Neural cell (in vitro differentiated cells): ENCODE measurements around the gene TLCD3A. TPM values are rescaled to one million over a fixed set of nuclear protein-coding genes. Genes with fewer than 3 reads are reported as not detected.

Experiments
- H2AFZ ChIP-seq: fragments of 200-600, 300-800 bp; sonication (generic), shearing (Covaris generic); 2 replicates; pipeline ENCODE4 v1.6.0; 2014; ENCODE audit warnings: low read depth, mild to moderate bottlenecking, antibody characterized with exemption, low read length, moderate library complexity
- H3F3A ChIP-seq: fragments of 200-600 bp; shearing (Covaris generic); 2 replicates; pipeline ENCODE4 v1.6.1; 2016; ENCODE audit warnings: mild to moderate bottlenecking, moderate library complexity, mixed read lengths, antibody characterized with exemption, low read length; ENCODE audit not compliant: insufficient read depth, poor library complexity, severe bottlenecking
- H3K27ac ChIP-seq: fragments of 200-600, 300-800 bp; sonication (generic), shearing (Covaris generic); 2 replicates; pipeline ENCODE4 v1.5.1; 2014; ENCODE audit warnings: mild to moderate bottlenecking, low read length, moderate library complexity
- H3K27me3 ChIP-seq: fragments of 300-800, 200-600 bp; sonication (generic), shearing (Covaris generic); 2 replicates; pipeline ENCODE4 v1.6.0; 2014; ENCODE audit warnings: mild to moderate bottlenecking, low read depth, low read length, moderate library complexity; ENCODE audit not compliant: insufficient read depth
- H3K36me3 ChIP-seq: fragments of 300-800, 200-600 bp; sonication (generic), shearing (Covaris generic); 2 replicates; pipeline ENCODE4 v1.5.1; 2014; ENCODE audit warnings: mild to moderate bottlenecking, antibody characterized with exemption, low read length, moderate library complexity; ENCODE audit not compliant: insufficient read depth
- H3K4me2 ChIP-seq: fragments of 300-800, 200-600 bp; sonication (generic), shearing (Covaris generic); 2 replicates; pipeline ENCODE4 v1.6.0; 2014; ENCODE audit warnings: mild to moderate bottlenecking, low read length
- H3K4me3 ChIP-seq: fragments of 300-800, 200-600 bp; sonication (generic), shearing (Covaris generic); 2 replicates; pipeline ENCODE4 v1.5.1; 2014; ENCODE audit warnings: mild to moderate bottlenecking, low read length, moderate library complexity
- H3K79me2 ChIP-seq: fragments of 200-600 bp; shearing (Covaris generic); replicated peaks from 2 replicates; pipeline ENCODE4 v1.6.0; 2014; ENCODE audit warnings: mild to moderate bottlenecking, low read length, moderate library complexity; ENCODE audit not compliant: insufficient read depth
- H3K9ac ChIP-seq: fragments of 300-800, 200-600 bp; sonication (generic), shearing (Covaris generic); 2 replicates; pipeline ENCODE4 v1.6.1; 2016; ENCODE audit warnings: mild to moderate bottlenecking, low read length, mixed read lengths
- H3K9me2 ChIP-seq: fragments of 200-600 bp; shearing (Covaris generic); 2 replicates; pipeline ENCODE4 v1.6.1; 2016; ENCODE audit warnings: mild to moderate bottlenecking, low read length, mixed read lengths; ENCODE audit not compliant: insufficient read depth
- H3K9me3 ChIP-seq: fragments of 200-600, 300-800 bp; sonication (generic), shearing (Covaris generic); 2 replicates; pipeline ENCODE4 v1.6.1; 2016; ENCODE audit warnings: mild to moderate bottlenecking, mixed run types, low read length, moderate library complexity, mixed read lengths
- H4K20me1 ChIP-seq: fragments of 200-600 bp; shearing (Covaris generic); 2 replicates; pipeline ENCODE4 v1.6.1; 2016; ENCODE audit warnings: mild to moderate bottlenecking, mixed run types; ENCODE audit not compliant: insufficient read depth
- CTCF ChIP-seq: fragments of 450-650 bp; IDR thresholded peaks from 2 replicates; pipeline ENCODE4 v1.5.1; 2014; ENCODE audit warnings: antibody characterized with exemption, mild to moderate bottlenecking, moderate library complexity; ENCODE audit not compliant: poor library complexity, severe bottlenecking
- EP300 ChIP-seq: fragments of 450-650 bp; conservative IDR thresholded peaks from 2 replicates; pipeline ENCODE4 v1.6.1; 2014; ENCODE audit warnings: antibody characterized with exemption, mild to moderate bottlenecking, moderate library complexity; ENCODE audit not compliant: poor library complexity, severe bottlenecking
- EZH2 ChIP-seq: fragments of 200-600, 300-800 bp; shearing (Covaris generic), sonication (generic); IDR thresholded peaks from 2 replicates; pipeline ENCODE4 v1.6.1; 2014; ENCODE audit warnings: antibody characterized with exemption, low read length, borderline replicate concordance, mild to moderate bottlenecking; ENCODE audit not compliant: insufficient read depth, poor library complexity, severe bottlenecking
- MXI1 ChIP-seq: fragments of 450-650 bp; conservative IDR thresholded peaks from 2 replicates; pipeline ENCODE4 v1.6.1; 2014; ENCODE audit warnings: antibody characterized with exemption, mild to moderate bottlenecking; ENCODE audit not compliant: poor library complexity, severe bottlenecking
- POLR2AphosphoS5 ChIP-seq: IDR thresholded peaks from 2 replicates; pipeline ENCODE4 v1.6.1; 2012
- RAD21 ChIP-seq: fragments of 450-650 bp; conservative IDR thresholded peaks from 2 replicates; pipeline ENCODE4 v1.6.1; 2014; ENCODE audit warnings: antibody characterized with exemption, mild to moderate bottlenecking, moderate library complexity
- REST ChIP-seq: IDR thresholded peaks from 2 replicates; pipeline ENCODE4 v1.6.1; 2012; ENCODE audit warnings: borderline replicate concordance
- SMC3 ChIP-seq: fragments of 450-650 bp; conservative IDR thresholded peaks from 2 replicates; pipeline ENCODE4 v1.6.1; 2014; ENCODE audit warnings: antibody characterized with exemption, mild to moderate bottlenecking, moderate library complexity; ENCODE audit not compliant: poor library complexity
- TAF1 ChIP-seq: IDR thresholded peaks from 2 replicates; pipeline ENCODE4 v1.6.1; 2012; ENCODE audit warnings: low read depth
- polyA plus RNA-seq: library from polyadenylated mRNA; depleted of rRNA; stranded (reverse); fragments of >200 nt; gene quantifications from 2 replicates; pipeline ENCODE4 v1.2.3, GENCODE V29; 2014

The TLCD3A gene
- polyA plus RNA-seq, 1 donor from 2014 or later, result 17.0 TPM

GRCh38 chr17:721540-721937 lies 10.9 kb upstream of the TLCD3A start:
- Histone ChIP-seq H3K9ac (no peak overlapping the region), H3K27me3 (no peaks in the 10 kb centered on the region), H3K79me2 (peaks cover 3% of the 10 kb centered on the region), H3K4me3 (no peak overlapping the region), H3K27ac (no peak overlapping the region), H2AFZ (no peak overlapping the region), H3K9me3 (no peaks in the 10 kb centered on the region), H3K36me3 (no peaks in the 10 kb centered on the region), H3K9me2 (no peaks in the 10 kb centered on the region), H3K4me2 (no peak overlapping the region), H4K20me1 (no peaks in the 10 kb centered on the region), H3F3A (no peaks in the 10 kb centered on the region)
- TF ChIP-seq SMC3 (no peak), RAD21 (no peak), EZH2 (no peak), MXI1 (no peak), TAF1 (no peak), CTCF (no peak), POLR2AphosphoS5 (no peak), REST (no peak), EP300 (no peak)

GRCh38 chr17:725084-725483 lies 7.3 kb upstream of the TLCD3A start:
- Histone ChIP-seq H3F3A (no peaks in the 10 kb centered on the region), H3K4me3 (no peak overlapping the region), H3K4me2 (no peak overlapping the region), H3K79me2 (no peaks in the 10 kb centered on the region), H3K27me3 (no peaks in the 10 kb centered on the region), H3K27ac (no peak overlapping the region), H4K20me1 (no peaks in the 10 kb centered on the region), H3K9ac (no peak overlapping the region), H2AFZ (no peak overlapping the region), H3K9me2 (no peaks in the 10 kb centered on the region), H3K9me3 (no peaks in the 10 kb centered on the region), H3K36me3 (no peaks in the 10 kb centered on the region)
- TF ChIP-seq EZH2 (no peak), REST (no peak), SMC3 (no peak), TAF1 (no peak), MXI1 (no peak), POLR2AphosphoS5 (no peak), RAD21 (no peak), CTCF (no peak), EP300 (no peak)
